Measurements from ENCODE around the gene PCP4. TPM values are rescaled to one million over a fixed set of nuclear protein-coding genes. Genes with fewer than 3 reads are reported as not detected.

PCP4 gene
- total and polyA plus RNA-seq, 10 of the 15 experiments (the other 5 are each of a cell fraction or from before 2014, with no cell fraction given) = not detected

- ATAC-seq = no peak
Observed at GRCh38 chr21:39902986-39903385, 35.7 kb downstream of the PCP4 start.

More at GRCh38 chr21:39902986-39903385, 35.7 kb downstream of the PCP4 start:
- no peak for DNase-seq (ENCODE audit: low read depth, low spot score)
- H3K4me3 ChIP-seq = no peak overlapping the region
- no peaks in the 10 kb centered on the region for H3K27me3 ChIP-seq (replicated peaks in 1 of 2; ENCODE audit: control insufficient read depth in 2 of 2, insufficient read depth in 2 of 2, low read length in 1 of 2)
- H3K79me2 ChIP-seq (ENCODE audit: control insufficient read depth, insufficient read depth, low read length) = no peaks in the 10 kb centered on the region
- H2AFZ ChIP-seq (ENCODE audit: control insufficient read depth, low read depth, low read length) = no peak overlapping the region
- H3K9ac ChIP-seq (ENCODE audit: control insufficient read depth, insufficient read depth, low read length) = no peak overlapping the region
- no peak overlapping the region for H3K4me2 ChIP-seq (ENCODE audit: control insufficient read depth, insufficient read depth)
- no peak overlapping the region for H3K27ac ChIP-seq (ENCODE audit: control insufficient read depth, insufficient read depth)
- RAD21 ChIA-PET (ENCODE audit: unreplicated experiment) = no interaction called here
- CTCF ChIA-PET = no interaction called here
- SMC1A ChIA-PET (ENCODE audit: uncharacterized antibody, unreplicated experiment) = no interaction called here
- POLR2A ChIA-PET = no interaction called here
- WGBS (ENCODE audit: insufficient coverage, insufficient replicate concordance, low lambda C conversion rate, missing lambda C conversion rate) = 35% methylated on average over 5 of the region's 5 CpGs
- no peaks in the 10 kb centered on the region; the same call in 2 of the 3 replicates for H3K9me3 ChIP-seq (replicated peaks; ENCODE audit: control insufficient read depth, insufficient read depth, low read length)
- TF ChIP-seq MYC (IDR thresholded peaks at IDR 0.05; ENCODE audit: insufficient read depth, insufficient read length, insufficient replicate concordance, low read length, severe bottlenecking) (no peak), CHD4 (IDR thresholded peaks at IDR 0.05) (no peak), ZNF24 (IDR thresholded peaks at IDR 0.05) (no peak), CBX3 (IDR thresholded peaks at IDR 0.05; ENCODE audit: borderline replicate concordance, low read depth) (no peak), GABPA (IDR thresholded peaks at IDR 0.05; ENCODE audit: low read depth) (no peak), PAX8 (IDR thresholded peaks at IDR 0.05) (no peak), RB1 (IDR thresholded peaks at IDR 0.05; ENCODE audit: borderline replicate concordance) (no peak), SPI1 (IDR thresholded peaks at IDR 0.05; ENCODE audit: borderline replicate concordance, insufficient read depth, low read depth, low read length) (no peak), KLF5 (IDR thresholded peaks at IDR 0.05; ENCODE audit: partially characterized antibody) (no peak), LARP7 (IDR thresholded peaks at IDR 0.05) (no peak), EED (IDR thresholded peaks at IDR 0.05; ENCODE audit: low read depth) (no peak), ZNF274 (IDR thresholded peaks at IDR 0.05; ENCODE audit: insufficient read depth, insufficient read length) (no peak), RUNX3 (IDR thresholded peaks at IDR 0.05; ENCODE audit: low read length) (no peak), HDAC6 (IDR thresholded peaks at IDR 0.05; ENCODE audit: unreplicated experiment) (no peak)
- TF ChIP-seq, protein P1, sequence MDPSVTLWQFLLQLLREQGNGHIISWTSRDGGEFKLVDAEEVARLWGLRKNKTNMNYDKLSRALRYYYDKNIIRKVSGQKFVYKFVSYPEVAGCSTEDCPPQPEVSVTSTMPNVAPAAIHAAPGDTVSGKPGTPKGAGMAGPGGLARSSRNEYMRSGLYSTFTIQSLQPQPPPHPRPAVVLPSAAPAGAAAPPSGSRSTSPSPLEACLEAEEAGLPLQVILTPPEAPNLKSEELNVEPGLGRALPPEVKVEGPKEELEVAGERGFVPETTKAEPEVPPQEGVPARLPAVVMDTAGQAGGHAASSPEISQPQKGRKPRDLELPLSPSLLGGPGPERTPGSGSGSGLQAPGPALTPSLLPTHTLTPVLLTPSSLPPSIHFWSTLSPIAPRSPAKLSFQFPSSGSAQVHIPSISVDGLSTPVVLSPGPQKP (IDR thresholded peaks at IDR 0.05; ENCODE audit: low read depth, low read length) = no peak
- TF ChIP-seq, protein P2, sequence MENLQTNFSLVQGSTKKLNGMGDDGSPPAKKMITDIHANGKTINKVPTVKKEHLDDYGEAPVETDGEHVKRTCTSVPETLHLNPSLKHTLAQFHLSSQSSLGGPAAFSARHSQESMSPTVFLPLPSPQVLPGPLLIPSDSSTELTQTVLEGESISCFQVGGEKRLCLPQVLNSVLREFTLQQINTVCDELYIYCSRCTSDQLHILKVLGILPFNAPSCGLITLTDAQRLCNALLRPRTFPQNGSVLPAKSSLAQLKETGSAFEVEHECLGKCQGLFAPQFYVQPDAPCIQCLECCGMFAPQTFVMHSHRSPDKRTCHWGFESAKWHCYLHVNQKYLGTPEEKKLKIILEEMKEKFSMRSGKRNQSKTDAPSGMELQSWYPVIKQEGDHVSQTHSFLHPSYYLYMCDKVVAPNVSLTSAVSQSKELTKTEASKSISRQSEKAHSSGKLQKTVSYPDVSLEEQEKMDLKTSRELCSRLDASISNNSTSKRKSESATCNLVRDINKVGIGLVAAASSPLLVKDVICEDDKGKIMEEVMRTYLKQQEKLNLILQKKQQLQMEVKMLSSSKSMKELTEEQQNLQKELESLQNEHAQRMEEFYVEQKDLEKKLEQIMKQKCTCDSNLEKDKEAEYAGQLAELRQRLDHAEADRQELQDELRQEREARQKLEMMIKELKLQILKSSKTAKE (IDR thresholded peaks at IDR 0.05; ENCODE audit: low read depth, poor library complexity, severe bottlenecking) = no peak
- in situ Hi-C loops (cut with MboI) = no loop called here
- no peaks in the 10 kb centered on the region for H3K4me1 ChIP-seq (ENCODE audit: control insufficient read depth, insufficient read depth, low read length)
- intact Hi-C loops (cut with micrococcal nuclease; ENCODE audit: unreplicated experiment) = no loop called here
- H3K36me3 ChIP-seq (ENCODE audit: control insufficient read depth in 2 of 2, insufficient read depth in 2 of 2, low read length in 1 of 2) = no peaks in the 10 kb centered on the region
- no peak for FAIRE-seq
- H4K20me1 ChIP-seq (ENCODE audit: control insufficient read depth, insufficient read depth) = no peaks in the 10 kb centered on the region
- BruUV-seq (replicated peaks) = no TSS peak
